Heart right ventricle (tissue), 16 donors: ENCODE data around the gene PLEKHJ1. TPM values are rescaled to one million over a fixed set of nuclear protein-coding genes. Genes with fewer than 3 reads are reported as not detected.

Source experiments
- ATAC-seq, 8 donors: fragments of 200-7000 bp; cut with Tn5 transposase; one replicate each; pipeline ENCODE4 v1.9.1; 2020; ENCODE audit warnings: mild to moderate bottlenecking in 8 of 8, moderate library complexity in 8 of 8, moderate number of reproducible peaks in 1 of 8
- DNase-seq, 2 donors: peaks; one replicate each; pipeline ENCODE4 v3.0.0-alpha.2; 2020
- H3K27ac ChIP-seq, 10 donors: fragments of 200-600 bp; sonication (generic) in 2 of 10; one replicate each; pipeline versions ENCODE4 v1.5.0 to v1.8.0; 2020 to 2022; ENCODE audit warnings: mild to moderate bottlenecking in 3 of 10
- H3K27me3 ChIP-seq, 7 donors: fragments of 200-600 bp; one replicate each; pipeline ENCODE4 v1.8.0; 2021 to 2022; ENCODE audit warnings: mild to moderate bottlenecking in 2 of 7
- H3K36me3 ChIP-seq, 9 donors: fragments of 200-600 bp; sonication (generic) in 1 of 9; one replicate each; pipeline versions ENCODE4 v1.5.0 to v1.8.0; 2020 to 2022; ENCODE audit warnings: mild to moderate bottlenecking in 2 of 9
- H3K4me1 ChIP-seq, 9 donors: fragments of 200-600 bp; sonication (generic) in 1 of 9; one replicate each; pipeline versions ENCODE4 v1.5.0 to v1.8.0; 2020 to 2022; ENCODE audit warnings: mild to moderate bottlenecking in 4 of 9
- H3K4me3 ChIP-seq, 10 donors: fragments of 200-600 bp; sonication (generic) in 2 of 10; one replicate each; pipeline versions ENCODE4 v1.5.0 to v1.8.0; 2020 to 2022; ENCODE audit warnings: mild to moderate bottlenecking in 7 of 10, moderate library complexity in 2 of 10
- H3K9me3 ChIP-seq, 11 donors: fragments of 200-600 bp in 10 of 11; sonication (generic) in 2 of 11; one replicate each; pipeline versions ENCODE4 v1.5.0 to v1.8.0; 2013 to 2022; ENCODE audit warnings: mild to moderate bottlenecking in 2 of 11, control low read depth in 1 of 11, moderate library complexity in 1 of 11
- WGBS, 2 donors: extraction: QIAGEN DNeasy Blood & Tissue Kit; methylation state at CpG; one replicate each; pipeline ENCODE4 v1.1.7; 2013; ENCODE audit warnings: inconsistent platforms in 1 of 2; 5-methylcytosine and 5-hydroxymethylcytosine counted together
- intact Hi-C, 10 donors: fragments of 100-400 bp; cut with DNase I; formaldehyde crosslinking; loops; one replicate each; pipeline versions ENCODE4 v1.11.1 to v1.14.2; 2022
- polyA plus RNA-seq, 2 donors: library from polyadenylated mRNA; stranded (reverse); fragments of 200-250 nt; gene quantifications; one replicate each; pipeline ENCODE4 v1.2.3, GENCODE V29; 2013
- total RNA-seq, 10 donors: library from RNA; stranded (reverse); fragmentation: NEBNext Ultra II Directional in 3 of 10; extraction: Animal tissue kit (Norgen Biotek cat#: 25700) in 3 of 10; gene quantifications; one replicate each; pipeline versions ENCODE4 v1.2.1 to v1.2.4, GENCODE V29; 2021 to 2023
- TF ChIP-seq, protein P1 (sequence below), 9 donors: fragments of 200-600 bp; sonication (generic) in 2 of 9; IDR thresholded peaks; one replicate each; pipeline versions ENCODE4 v1.5.0 to v1.8.0; 2021 to 2022; ENCODE audit warnings: antibody characterized with exemption in 9 of 9, mild to moderate bottlenecking in 5 of 9, moderate library complexity in 1 of 9
- donor health status: Arrhythmogenic right ventricular cardiomyopathy.
- donor health status: ischemic (EF 13 %, LVEDD 7.1; RV severe dilation, severe dysfunction).
- donor health status: healthy with polysubstance abuse.
- donor health status: DM: no; HTN: yes; CAD: no.
- donor health status: DM: no; HTN: no; CAD: no.
- donor health status: ischemic (EF 25% LVEDD 6.9; RV normal size, moderate dysfunction).
- donor health status: ischemic (EF 25% LVEDD 5.7; RV mildly dilated, moderate dysfunction).
- donor health status: healthy.
- donor health status: DM: yes; HTN: yes; CAD: no.
- donor health status: Ischemic cardiomyopathy.
- donor health status: ischemic (EF 35%, LVEDD 5.7; RV mildly dilated, moderate dysfunction).
- donor health status: nonischemic (EF 11% LVEDD 7.7; RV severe dilation, severe dysfunction).
- donor health status: DM: yes; HTN: yes; CAD: no.
- donor health status: PGD.
- donor health status: ischemic (EF 29% LVEDD 5.4; RV normal size, mild dysfunction).
- donor health status: nonischemic (EF 23%, LVEDD 6.1; RV moderate dilation, normal function).

Gene PLEKHJ1
- total and polyA plus RNA-seq, 12 donors: 40.0 to 103 (median 46.8) TPM

DNA sequence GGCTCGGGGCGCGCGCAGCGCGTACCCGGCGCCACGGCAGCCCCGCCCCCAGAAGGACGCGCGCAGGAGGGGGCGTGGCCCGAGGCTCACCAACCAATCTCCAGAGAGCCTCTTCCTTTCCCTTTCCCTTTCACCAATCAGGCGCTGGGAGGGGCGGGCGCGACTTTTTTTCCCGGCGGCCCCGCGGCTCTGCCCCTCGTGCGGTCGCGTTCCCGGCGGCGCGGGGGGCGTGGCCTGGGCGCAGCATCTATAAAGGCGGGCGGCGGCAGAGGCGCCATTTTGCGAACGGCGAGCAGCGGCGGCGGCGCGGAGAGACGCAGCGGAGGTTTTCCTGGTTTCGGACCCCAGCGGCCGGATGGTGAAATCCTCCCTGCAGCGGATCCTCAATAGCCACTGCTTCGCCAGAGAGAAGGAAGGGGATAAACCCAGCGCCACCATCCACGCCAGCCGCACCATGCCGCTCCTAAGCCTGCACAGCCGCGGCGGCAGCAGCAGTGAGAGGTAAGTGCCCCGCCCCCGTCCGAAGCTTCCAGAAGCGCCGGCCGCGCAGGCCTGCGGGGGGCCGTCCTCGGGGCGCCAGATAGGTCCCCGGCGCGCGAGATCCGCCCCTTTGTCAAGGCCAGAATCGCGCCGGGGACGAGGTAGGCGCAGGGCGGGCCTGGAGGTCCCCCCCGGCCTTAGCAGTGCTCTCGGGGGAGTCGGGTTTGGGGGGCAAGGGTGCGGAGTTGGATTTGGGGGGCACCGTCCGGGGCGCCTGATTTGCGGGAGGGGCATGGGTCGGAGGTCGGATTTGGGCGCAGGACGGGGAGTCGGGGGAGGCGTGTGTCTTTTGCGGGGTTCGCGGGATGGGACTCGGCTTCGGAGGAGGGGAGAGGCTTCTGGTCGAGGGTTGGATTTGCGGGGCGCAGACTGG lies 33.4 kb upstream of the PLEKHJ1 start:
- peak; percentile 99 for DNase-seq
- intact Hi-C loops: loop anchor here (1.0 to 10.0 kb wide), 10 partner anchors 32 to 125 kb away; partner anchors contain the start of genes PLEKHJ1 (in 5 of the 10), SF3A2 (in 5 of the 10), AP3D1 (in 2 of the 10) and DOT1L (in 1 of the 10)
- H3K4me1 ChIP-seq: peaks cover 15 to 78% (median 47%) of the 10 kb centered on the region in 9 donors

DNA sequence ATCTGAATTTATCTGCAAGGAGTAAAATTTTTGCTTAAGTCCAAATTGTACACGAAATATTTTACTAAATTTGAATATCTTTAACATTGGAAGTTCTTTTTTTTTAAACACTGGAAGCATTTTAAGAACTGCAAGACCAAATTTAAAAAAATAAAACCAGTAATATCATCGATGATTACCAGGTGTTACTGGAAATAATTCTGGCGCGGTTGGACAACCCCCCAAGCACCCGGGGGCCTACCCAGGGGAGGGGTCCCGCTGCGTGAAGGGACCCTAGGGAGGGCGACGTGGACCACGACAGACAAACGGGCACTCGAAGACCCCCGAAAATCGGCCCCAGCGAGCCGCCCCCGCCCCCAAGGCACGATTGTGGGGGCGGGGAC lies 32.7 kb upstream of the PLEKHJ1 start:
- TF ChIP-seq, protein P1, sequence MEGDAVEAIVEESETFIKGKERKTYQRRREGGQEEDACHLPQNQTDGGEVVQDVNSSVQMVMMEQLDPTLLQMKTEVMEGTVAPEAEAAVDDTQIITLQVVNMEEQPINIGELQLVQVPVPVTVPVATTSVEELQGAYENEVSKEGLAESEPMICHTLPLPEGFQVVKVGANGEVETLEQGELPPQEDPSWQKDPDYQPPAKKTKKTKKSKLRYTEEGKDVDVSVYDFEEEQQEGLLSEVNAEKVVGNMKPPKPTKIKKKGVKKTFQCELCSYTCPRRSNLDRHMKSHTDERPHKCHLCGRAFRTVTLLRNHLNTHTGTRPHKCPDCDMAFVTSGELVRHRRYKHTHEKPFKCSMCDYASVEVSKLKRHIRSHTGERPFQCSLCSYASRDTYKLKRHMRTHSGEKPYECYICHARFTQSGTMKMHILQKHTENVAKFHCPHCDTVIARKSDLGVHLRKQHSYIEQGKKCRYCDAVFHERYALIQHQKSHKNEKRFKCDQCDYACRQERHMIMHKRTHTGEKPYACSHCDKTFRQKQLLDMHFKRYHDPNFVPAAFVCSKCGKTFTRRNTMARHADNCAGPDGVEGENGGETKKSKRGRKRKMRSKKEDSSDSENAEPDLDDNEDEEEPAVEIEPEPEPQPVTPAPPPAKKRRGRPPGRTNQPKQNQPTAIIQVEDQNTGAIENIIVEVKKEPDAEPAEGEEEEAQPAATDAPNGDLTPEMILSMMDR (IDR thresholded peaks at IDR 0.05): no peak
- WGBS, 2 donors: 1 to 2% methylated on average over 19 of the region's 19 CpGs
- Histone ChIP-seq H3K36me3 (peaks cover 0 to 26% (median 14%) of the 10 kb centered on the region in 9 donors), H3K4me3 (peak overlapping the region; percentile 19 to 100 (median 100)), H3K9me3 (no peaks in the 10 kb centered on the region), H3K27ac (peak overlapping the region in 9 of 10 donors; percentile 19 to 100 (median 99)), H3K4me1 (peaks cover 15 to 71% (median 41%) of the 10 kb centered on the region in 9 donors), H3K27me3 (no peaks in the 10 kb centered on the region)
- no peak for DNase-seq
- intact Hi-C loops: loop anchor here in 2 of 10 donors (1.0 to 2.0 kb wide), 3 partner anchors 32 to 106 kb away; partner anchors contain the start of genes PLEKHJ1 (in 2 of the 2), SF3A2 (in 2 of the 2) and DOT1L (in 1 of the 2)
- no peak for ATAC-seq

More for the DNA sequence above, 33.4 kb upstream of the PLEKHJ1 start:
- H3K27me3 ChIP-seq: no peaks in the 10 kb centered on the region
- no peaks in the 10 kb centered on the region for H3K9me3 ChIP-seq
- peak overlapping the region; percentile 94 to 100 (median 99) for H3K27ac ChIP-seq
- peak; percentile 86 to 93 (median 90) for ATAC-seq
- H3K4me3 ChIP-seq: peak overlapping the region; percentile 89 to 100 (median 100)
- WGBS, 2 donors: 1% methylated on average over 97 to 103 of the region's 103 CpGs
- TF ChIP-seq, protein P1 (IDR thresholded peaks at IDR 0.05): peak in 1 of 9 donors; percentile 17
- peaks cover 0 to 32% (median 14%) of the 10 kb centered on the region in 9 donors for H3K36me3 ChIP-seq

DNA sequence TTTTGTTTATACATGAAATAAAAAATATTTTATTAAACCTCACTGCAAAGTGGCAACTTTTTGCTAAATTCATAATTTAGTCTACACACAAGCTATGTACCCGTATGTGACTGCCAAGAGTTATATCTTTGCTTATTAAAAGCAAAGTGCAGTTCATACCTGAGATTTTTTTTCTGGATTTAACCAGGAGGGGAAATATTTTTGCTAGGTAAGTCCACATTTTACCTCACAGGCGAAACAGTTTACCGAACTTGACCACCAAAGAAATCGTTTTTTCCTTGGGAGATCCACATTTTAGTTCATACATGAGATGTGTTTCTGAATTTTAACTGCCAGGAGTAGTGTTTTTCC lies 32.3 kb upstream of the PLEKHJ1 start:
- TF ChIP-seq, protein P1 (IDR thresholded peaks at IDR 0.05): no peak
- intact Hi-C loops: loop anchor here in 1 of 10 donors (2.0 kb wide), 2 partner anchors 32 to 106 kb away; partner anchors contain the start of genes DOT1L, PLEKHJ1 and SF3A2

More for the DNA sequence above, 32.3 kb upstream of the PLEKHJ1 start:
- DNase-seq: no peak
- Histone ChIP-seq H3K27me3 (no peaks in the 10 kb centered on the region), H3K4me3 (peak overlapping the region in 8 of 10 donors; percentile 95 to 100 (median 100)), H3K4me1 (peaks cover 14 to 68% (median 37%) of the 10 kb centered on the region in 9 donors), H3K27ac (peak overlapping the region in 5 of 10 donors; percentile 99 to 100 (median 99)), H3K36me3 (peaks cover 0 to 26% (median 14%) of the 10 kb centered on the region in 9 donors), H3K9me3 (no peaks in the 10 kb centered on the region)
- WGBS, 2 donors: 87 to 92% methylated on average over 4 of the region's 4 CpGs
- no peak for ATAC-seq
